HG03558 (cell line): ENCODE data around the gene ZBTB37.
"Not testable (repeated sequence)": the region's sequence is repeated elsewhere in the genome, so short reads cannot be mapped to it uniquely, and the experiment has no call there.

Experiments used
- ATAC-seq: cut with Tn5 transposase; IDR thresholded peaks from one replicate; pipeline ENCODE4 v1.9.1; 2021; ENCODE audit warnings: moderate number of reproducible peaks; ENCODE audit not compliant: unreplicated experiment; ENCODE audit errors: extremely low read depth

ZBTB37 gene

GRCh38 chr1:173900427-173900826, 32.2 kb downstream of the ZBTB37 start:
- ATAC-seq: no peak

DNA sequence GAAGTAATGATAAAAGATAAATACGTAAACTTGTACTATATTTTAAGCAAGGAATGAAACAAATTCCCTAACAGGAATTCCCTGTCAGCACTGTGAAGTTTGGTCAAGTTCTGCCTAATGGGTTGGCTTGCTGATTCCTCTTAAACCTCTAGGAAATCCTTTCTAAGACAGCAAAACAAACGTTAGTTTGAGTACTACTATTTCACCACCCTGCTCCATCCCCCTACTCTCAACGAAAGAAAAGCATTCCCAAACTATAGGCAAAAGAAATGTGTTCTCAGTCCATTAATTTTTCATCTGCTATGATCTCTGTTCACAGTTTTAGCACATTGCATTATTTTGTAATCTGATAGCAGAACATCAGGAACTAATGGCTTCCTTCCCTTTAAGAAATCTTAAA, 32.8 kb downstream of the ZBTB37 start:
- no peak for ATAC-seq

- ATAC-seq: no peak
Observed at GRCh38 chr1:173903827-173904531, 35.8 kb downstream of the ZBTB37 start.

- no peak for ATAC-seq
Observed at GRCh38 chr1:173913111-173913510, 44.9 kb downstream of the ZBTB37 start.

DNA sequence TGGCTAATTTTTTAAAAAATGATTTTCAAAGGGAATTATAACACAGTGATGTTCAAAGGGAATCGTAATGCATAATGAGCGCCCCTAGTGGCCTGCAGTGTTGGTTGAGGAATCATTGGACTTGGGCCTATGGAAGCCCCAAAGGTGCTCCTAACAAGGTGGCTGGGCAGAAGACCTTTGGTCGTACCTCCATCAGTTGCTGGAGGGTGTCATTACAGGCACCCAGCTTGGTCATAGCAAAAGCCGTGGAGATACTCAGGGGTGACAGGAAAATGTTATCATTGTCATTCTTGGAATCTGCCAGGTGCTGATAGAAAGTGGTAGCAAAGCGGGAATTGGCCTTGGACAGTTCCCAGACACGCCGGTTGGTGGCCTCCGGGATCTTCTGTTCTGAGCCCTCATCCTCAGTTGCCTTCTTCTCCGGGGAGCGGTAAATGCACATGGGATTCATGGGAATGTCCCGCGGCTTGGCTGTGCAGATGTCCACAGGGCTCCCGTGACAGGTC, 46.2 kb downstream of the ZBTB37 start:
- no peak for ATAC-seq

DNA sequence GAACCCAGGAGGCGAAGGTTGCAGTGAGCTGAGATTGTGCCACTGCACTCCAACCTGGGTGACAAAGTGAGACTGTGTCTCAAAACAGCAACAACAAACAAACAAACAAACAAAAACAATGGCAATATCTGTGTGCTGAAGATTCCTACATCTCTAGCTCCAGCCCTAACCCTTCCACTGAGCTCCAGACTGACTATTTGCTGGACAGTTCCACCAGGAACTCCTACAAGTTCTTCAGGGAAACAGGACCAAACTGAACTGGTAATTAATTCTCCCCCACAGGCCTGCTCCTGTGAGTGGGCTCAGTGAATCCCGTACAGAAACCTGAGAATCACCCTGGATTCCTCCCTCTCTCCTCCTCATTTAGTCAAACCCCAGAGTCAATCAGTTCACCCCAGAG, 47.4 kb downstream of the ZBTB37 start:
- ATAC-seq: no peak

DNA sequence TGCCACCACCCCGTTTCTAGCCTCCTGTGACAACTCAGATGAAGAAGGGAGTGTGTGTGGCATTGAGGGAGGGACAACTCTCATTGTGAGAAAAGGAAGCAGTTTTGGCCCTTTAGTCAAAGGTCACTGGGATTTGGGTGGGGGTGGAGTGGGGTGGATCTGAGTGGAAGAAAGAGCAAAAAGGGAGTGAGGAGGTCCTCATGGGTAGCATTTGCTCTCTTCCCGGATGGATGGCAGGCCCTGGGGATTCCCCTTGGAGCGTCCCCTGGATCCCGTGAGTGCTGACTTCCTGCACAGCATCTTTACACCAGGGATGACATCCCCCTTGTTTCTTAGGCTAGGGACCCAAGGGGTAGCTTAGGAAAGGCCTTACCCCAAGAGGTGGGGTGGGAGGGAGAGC, 48.5 kb downstream of the ZBTB37 start:
- ATAC-seq: no peak

- ATAC-seq: no peak
Observed at GRCh38 chr1:173917149-173917548, 49.0 kb downstream of the ZBTB37 start, which contains the start of gene SERPINC1. Gene SERPINC1, minus strand, starts transcription at chr1:173917327. Its CDS starts 68 bp downstream, at chr1:173917259.

DNA sequence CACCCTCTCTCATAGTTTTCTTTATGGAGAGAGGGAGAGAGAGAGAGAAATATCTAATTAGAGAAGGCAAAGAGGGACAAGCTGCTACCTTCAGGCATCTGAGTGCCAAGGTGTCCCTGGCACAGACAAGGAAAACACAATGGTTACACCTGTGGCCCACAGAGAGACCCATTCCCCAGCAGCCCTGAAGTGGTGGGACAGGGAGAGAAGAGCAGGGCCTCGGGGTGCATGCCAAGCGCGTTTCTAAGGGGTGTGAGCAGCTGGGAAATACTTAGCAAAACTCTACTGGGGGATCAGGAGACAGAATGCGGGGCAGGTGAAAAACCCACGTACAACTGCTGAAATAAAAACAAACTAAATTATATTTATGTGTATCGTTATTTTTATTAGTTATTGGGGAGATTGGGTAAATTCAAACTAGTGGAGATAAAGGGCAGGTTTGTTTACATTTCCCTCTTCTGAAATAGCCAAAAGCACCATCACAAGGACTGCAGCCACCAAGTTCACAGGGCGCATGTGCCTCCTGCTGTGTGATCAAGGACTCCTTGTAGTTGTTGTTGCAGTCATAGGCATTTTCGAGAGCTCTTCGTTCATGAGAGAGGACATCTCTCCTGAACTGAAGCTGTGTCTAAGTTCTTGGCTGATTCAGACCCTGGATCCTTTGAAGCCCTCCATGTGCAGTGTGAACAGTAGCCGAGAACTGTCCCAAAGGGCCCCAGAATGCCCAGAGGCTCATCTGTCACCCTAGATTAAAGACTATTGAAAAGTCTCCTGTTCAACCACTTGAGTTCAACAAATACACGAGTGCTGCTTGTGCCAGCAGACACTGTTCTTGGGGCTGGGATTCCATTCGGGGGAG, 49.7 kb downstream of the ZBTB37 start:
- no peak for ATAC-seq

GRCh38 chr1:173920861-173921260, 52.7 kb downstream of the ZBTB37 start:
- no peak for ATAC-seq

DNA sequence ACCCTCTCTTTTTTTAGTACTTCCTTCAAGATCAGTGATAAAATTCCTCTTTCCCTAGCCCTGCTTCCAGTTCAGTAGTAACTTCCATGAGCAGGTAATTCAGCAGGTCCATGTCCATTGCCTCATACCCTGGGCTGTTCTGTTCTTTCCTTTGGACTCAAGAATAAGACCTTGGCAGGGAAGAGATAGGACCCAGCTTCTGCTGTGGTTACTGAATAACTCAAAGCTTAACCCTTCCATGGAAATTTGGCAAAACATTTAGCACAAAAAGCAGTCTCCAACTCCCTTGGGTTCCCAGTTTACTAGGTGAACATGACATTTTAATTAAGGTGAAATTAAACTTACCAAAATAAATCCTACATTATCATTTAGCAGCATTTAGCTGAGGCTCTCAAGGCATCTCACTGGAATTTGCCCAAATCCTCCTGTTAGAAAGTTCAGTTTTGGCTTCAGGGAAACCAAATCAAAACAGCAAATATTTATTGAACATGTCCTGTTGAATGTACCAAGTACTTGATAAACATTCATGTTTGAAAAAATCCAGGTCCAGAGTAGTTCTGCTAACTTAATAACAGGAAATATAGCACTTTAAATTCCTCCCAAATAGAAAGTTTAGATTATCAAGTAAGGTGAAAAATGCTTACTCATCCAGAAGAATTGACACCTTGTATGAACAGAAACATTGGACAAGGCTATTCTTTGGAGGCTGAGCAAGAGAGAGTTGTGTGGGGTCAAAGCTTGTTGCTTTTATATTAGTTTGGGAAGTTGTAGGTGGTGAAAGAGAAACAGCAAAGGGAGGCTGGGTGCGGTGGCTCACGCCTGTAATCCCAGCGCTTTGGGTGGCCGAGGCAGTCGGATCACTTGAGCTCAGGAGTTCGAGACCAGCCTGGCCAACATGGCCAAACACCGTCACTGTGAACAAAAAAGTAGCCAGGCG, 57.4 kb downstream of the ZBTB37 start:
- no peak for ATAC-seq

DNA sequence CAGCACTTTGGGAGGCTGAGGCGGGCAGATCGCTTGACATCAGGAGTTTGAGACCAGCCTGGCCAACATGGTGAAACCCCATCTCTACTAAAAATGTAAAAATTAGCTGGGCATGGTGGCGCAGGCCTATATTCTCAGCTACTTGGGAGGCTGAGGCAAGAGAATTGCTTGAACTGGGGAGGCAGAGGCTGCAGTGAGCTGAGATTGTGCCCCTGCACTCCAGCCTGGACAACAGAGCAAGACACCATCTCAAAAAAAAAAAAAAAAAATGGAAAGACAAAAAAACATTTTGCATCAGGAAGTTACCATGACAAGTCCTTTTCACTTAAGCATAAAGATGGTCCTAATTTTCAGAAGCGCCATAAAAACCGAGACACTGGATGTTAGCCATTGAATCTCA, 62.4 kb downstream of the ZBTB37 start:
- not testable (repeated sequence) for ATAC-seq

- ATAC-seq: no peak
Observed at GRCh38 chr1:173934440-173934839, 66.3 kb downstream of the ZBTB37 start.

- no peak for ATAC-seq
Observed at GRCh38 chr1:173937062-173937461, 68.9 kb downstream of the ZBTB37 start.

GRCh38 chr1:173946380-173946921, 78.3 kb downstream of the ZBTB37 start:
- no peak for ATAC-seq

- ATAC-seq: no peak
Observed at GRCh38 chr1:173948594-173948993, 80.4 kb downstream of the ZBTB37 start.
